ENCODE measurements around the gene ZSCAN5C. TPM values are rescaled to one million over a fixed set of nuclear protein-coding genes. Genes with fewer than 3 reads are reported as not detected.
"Not testable (repeated sequence)": the region's sequence is repeated elsewhere in the genome, so short reads cannot be mapped to it uniquely, and the experiment has no call there.

ZSCAN5C gene
- total RNA-seq, 1 experiment from 2014 or later, result not detected

DNA sequence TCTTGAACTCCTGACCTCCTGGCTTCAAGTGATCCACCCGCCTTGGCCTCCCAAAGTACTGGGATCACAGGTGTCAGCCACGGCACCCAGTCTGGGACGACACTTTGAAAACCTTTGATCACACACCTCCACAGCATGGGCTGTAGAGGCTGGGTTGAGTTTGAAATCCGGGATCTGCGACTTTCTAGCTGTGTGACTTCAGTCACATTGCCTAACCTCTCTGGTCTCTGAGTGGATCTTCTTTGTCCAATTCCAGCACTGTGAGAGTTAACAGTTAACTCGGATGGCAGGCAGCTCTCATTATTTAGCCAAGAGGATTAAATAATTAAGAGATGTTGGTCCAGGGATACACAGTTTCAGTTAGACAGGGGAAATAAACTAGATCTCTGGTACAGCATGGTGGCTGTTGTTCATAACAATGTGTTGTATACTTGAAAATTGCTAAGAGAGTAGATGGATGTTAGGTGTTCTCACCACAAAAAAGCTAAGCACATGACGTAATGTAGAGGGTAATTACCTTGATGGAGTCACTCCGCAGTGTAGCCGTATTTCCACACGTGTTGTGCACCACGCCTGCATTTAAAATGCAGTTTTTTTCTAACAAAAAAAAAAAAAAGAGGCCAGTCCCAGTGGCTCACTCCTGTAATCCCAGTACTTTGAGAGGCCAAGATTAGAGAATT lies 24.4 kb upstream of the ZSCAN5C start:
- DNase-seq (ENCODE audit: low read depth), result no peak
- in situ Hi-C loops (cut with HindIII; ENCODE audit: low pct_unique_long_range_greater_than_20kb, low sequenced_read_pairs), result no loop called here

DNA sequence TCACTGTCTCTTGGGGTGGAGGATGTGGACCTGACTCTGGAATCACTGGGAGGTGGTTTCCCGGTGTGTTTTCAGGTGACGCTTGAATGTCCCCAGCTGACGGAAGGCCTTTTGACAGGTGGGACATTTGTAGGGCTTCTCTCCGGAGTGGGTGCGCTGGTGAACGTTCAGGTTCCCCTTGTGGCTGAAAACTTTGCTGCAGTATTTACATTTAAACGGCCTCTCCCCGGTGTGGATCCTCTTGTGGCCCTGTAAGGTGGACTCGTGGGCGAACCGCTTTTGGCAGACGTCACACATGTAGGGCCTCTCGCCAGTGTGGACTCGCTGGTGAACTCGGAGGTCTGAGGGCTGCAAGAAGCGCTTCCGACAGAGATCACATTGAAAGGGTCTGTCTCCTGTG lies 12.3 kb upstream of the ZSCAN5C start:
- in situ Hi-C loops (cut with HindIII; ENCODE audit: low pct_unique_long_range_greater_than_20kb, low sequenced_read_pairs), result no loop called here
- DNase-seq (ENCODE audit: low read depth), result no peak

DNA sequence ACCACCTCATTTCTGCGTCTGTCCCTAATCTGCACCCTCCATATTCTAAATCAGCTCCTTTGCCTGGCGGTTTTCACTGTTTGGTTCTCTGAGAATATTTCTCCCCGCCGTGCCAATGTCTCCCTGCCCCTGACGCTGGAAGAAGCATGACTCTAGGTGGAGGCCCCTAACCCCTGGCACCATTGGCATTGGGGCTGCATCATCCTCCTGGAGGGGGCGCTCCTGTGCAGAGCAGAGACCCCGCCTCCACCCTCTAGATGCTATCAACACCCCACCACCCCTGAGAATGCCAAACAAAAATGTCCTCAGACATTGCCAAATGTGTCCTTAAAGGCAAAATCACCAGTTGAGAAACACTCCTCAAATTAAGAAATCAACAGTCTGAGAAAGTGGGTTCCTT lies 11.0 kb upstream of the ZSCAN5C start:
- in situ Hi-C loops (cut with HindIII; ENCODE audit: low pct_unique_long_range_greater_than_20kb, low sequenced_read_pairs), result no loop called here
- no peak for DNase-seq (ENCODE audit: low read depth)

DNA sequence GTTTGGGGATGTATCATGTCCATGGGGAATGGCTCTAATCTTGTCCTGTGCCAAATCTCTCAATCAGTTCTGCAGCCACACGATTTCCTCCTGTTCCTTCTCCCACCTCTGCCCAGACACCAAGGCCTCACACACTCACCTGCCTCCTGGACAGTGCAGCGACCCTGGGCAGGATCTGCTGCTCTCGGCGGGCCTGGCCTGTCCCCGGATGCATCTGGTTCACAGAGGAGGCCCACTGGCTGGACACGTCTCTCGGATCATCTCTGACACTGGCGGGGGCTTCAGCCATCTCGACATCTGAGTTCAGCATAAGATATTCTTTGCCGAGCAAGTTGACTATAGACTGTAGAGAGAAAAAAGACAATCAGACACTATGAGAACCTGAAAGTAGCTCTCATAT lies 10.4 kb upstream of the ZSCAN5C start:
- in situ Hi-C loops (cut with HindIII; ENCODE audit: low pct_unique_long_range_greater_than_20kb, low sequenced_read_pairs), result no loop called here
- no peak for DNase-seq (ENCODE audit: low read depth)

DNA sequence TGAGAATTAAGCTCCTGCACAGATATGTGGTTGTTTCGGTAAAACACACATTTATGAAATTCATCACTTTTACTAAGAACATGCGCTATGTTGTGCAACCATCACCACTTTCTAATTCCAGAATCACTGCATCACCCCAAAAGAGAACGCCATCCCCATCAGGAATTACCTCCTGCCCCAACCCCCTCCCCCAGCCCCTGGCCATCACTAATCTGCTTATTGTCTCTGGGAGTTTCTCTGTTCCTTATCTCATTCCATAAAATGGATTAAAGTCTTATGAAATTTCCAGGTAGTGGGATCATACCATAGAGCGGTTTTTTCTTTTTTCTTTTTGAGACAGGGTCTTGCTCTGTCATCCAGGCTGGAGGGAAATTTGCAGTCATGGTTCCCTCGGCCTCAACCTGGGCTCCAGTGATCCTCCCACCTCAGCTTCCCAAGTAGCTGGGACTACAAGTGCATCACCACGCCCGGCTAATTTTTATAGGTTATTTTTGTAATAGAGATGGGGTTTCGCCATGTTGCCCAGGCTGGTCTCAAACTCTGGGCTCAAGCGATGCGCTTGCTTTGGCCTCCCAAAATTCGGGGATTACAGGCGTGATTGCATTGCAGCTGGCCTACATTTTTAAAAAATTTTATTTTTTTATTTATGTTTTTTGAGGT lies 8.0 kb upstream of the ZSCAN5C start:
- in situ Hi-C loops (cut with HindIII; ENCODE audit: low pct_unique_long_range_greater_than_20kb, low sequenced_read_pairs), result no loop called here
- no peak for DNase-seq (ENCODE audit: low read depth)

DNA sequence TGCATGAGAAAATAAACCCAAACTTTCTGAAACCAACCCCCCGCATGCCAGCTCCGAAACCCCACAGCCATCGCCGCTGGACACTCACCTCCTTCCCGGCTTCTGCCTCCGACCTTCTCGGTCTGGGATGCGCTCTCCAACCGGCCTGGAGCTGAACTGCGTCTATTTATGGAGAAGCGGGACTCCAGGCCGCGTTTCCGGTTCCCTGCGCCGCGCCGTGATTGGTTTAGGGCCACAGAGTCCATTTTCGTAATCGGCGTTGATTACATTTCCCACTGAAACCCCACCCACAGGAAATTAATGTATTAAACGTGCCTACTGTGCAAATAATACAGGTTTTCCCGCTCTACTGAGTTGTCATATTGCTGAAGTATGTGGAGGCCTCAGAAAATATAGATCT lies 4.4 kb upstream of the ZSCAN5C start, which contains the start of gene ZSCAN5B:
Gene ZSCAN5B (minus strand): TSS at position 138 of the 400 bp plus-strand sequence. CDS start 4,731 bp downstream, outside the sequence.
- in situ Hi-C loops (cut with HindIII; ENCODE audit: low pct_unique_long_range_greater_than_20kb, low sequenced_read_pairs); DNase-seq (ENCODE audit: low read depth): not testable (repeated sequence)

DNA sequence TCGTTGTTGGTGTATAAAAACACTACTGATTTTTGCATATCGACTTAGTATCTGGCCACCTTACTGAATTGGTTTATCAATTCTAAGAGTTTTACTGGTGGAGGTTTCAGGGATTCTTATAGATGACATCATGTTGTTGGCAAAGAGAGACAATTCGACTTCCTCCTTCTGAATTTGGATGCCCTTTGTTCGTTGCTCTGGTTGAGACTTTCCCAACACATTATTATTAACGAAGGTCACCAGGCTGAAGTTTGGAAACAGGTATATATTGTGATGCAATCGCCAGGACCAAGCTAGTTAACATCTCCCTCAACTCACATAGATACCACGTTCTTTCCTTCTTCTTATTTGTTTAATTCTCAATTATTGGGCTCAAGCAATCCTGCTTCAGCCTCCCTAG lies 2.4 kb upstream of the ZSCAN5C start:
- no peak for DNase-seq (ENCODE audit: low read depth)
- in situ Hi-C loops (cut with HindIII; ENCODE audit: low pct_unique_long_range_greater_than_20kb, low sequenced_read_pairs), result no loop called here

DNA sequence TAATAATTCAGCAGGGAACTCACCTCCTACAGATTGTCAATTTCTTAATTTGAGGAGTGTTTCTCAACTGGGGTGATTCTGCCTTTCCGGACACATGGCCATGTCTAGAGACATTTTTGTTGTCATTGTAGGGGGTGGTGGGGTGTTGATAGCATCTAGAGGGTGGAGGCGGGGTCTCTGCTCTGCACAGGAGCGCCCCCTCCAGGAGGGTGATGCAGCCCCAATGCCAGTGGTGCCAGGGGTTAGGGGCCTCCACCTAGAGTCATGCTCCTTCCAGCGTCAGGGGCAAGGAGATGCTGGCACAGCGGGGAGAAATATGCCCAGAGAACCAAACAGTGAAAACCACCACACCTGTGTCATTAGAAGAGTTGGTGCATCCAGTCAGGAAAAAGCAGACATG lies 5.5 kb downstream of the ZSCAN5C start:
- in situ Hi-C loops (cut with HindIII; ENCODE audit: low pct_unique_long_range_greater_than_20kb, low sequenced_read_pairs); DNase-seq (ENCODE audit: low read depth): not testable (repeated sequence)

DNA sequence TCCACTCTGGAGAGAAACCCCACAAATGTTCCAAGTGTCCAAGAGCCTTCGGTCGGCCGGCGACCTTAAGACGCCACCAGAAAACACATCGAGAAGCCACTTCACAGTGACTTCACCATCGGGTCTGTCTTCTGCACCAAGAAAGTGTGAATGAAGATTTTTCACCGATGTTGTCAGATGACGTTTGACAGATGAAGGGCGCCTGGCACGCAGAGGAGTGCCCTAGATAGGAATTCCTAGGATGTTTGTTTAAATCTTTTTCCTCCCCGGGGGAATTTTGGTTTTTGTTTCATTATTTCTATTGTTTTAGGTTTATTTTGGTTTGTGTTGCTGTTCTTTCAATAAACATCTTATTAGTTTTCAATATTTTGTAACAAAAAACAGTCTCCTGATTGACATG lies 7.0 kb downstream of the ZSCAN5C start:
- no peak for DNase-seq (ENCODE audit: low read depth)
- in situ Hi-C loops (cut with HindIII; ENCODE audit: low pct_unique_long_range_greater_than_20kb, low sequenced_read_pairs), result no loop called here

DNA sequence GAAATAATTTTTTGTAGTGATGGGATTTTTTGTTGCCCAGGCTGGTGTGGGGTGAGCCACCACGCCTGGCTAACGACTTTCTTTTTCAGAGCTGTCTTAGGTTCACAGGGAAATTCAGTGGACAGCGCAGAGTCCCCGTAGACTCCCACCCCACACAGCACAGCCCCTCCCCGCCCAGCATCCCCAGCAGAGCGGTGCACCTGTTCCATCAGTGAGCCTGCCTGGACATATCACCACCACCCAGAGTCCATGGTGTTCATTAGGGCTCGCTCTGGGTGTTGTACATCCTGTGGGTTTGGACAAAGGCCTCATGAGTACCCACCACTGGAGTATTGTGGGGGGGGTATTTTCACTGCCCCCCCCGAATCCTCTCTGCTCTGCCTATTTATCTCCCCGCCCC lies 8.0 kb downstream of the ZSCAN5C start:
- DNase-seq (ENCODE audit: low read depth); in situ Hi-C loops (cut with HindIII; ENCODE audit: low pct_unique_long_range_greater_than_20kb, low sequenced_read_pairs): not testable (repeated sequence)

DNA sequence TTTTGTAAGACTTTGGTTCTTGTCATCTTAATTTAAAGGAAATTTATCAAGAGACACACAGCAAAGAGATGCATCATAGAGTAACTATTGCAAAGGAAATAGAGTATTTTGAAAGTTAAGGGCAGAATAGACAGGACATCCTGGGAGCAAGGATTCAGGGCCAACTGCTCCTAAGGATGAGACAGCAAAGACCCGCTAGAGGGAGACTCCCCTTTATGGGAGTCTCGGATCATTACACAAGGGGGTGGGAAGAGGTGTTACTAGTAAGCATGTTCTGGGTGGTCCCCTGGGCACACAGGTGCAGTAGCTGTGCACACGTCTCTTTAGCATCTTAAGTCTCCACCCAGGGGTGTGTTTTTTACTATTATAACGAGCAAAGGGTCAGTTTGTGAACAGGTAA lies 9.6 kb downstream of the ZSCAN5C start:
- in situ Hi-C loops (cut with HindIII; ENCODE audit: low pct_unique_long_range_greater_than_20kb, low sequenced_read_pairs), result no loop called here
- no peak for DNase-seq (ENCODE audit: low read depth)

DNA sequence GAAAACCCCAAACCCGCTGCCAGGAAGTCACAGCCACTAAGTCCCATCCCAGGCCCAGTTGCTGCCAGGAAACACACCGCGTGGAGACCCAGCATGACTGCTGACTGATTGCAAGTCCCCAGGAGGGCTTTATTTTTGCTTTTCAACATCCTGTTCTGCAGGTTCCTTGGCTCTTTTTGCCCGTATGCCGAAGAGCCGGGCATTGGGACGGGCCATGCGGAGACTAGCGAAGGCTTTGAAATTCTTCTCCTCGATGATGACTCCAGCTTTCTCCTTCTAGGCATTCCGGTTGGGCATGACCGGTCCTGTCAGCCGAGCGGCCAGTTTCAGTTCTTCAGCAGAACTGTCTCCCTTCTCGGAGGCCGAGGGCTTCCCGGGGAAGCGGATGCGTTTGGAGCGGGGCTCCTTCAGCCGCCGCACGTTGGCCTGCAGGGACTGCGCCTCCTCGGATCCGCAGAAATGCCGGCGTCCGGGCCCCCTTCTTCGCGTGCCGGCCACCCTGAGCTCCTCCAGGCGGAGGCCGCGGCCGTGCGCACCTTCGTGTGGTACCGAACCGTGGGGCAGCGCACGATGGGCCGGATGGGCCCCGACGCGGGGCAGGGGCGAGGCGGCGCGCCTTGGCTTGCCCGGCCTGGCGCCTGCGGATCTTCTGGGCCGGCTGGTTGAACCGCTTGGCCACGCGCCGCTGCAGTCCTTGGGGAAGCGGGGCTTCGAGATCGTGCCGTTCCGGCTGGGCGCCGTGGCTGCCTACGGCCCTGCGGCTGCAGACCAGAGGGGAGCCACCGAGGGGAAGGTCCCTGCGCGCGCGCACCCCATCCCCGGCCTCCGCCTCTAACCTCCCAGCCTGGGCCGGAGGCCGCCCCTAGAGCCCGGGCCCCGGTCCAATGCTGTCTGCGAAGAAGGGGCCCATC lies 15.2 kb downstream of the ZSCAN5C start:
- in situ Hi-C loops (cut with HindIII; ENCODE audit: low pct_unique_long_range_greater_than_20kb, low sequenced_read_pairs), result no loop called here
- DNase-seq (ENCODE audit: low read depth), result no peak

DNA sequence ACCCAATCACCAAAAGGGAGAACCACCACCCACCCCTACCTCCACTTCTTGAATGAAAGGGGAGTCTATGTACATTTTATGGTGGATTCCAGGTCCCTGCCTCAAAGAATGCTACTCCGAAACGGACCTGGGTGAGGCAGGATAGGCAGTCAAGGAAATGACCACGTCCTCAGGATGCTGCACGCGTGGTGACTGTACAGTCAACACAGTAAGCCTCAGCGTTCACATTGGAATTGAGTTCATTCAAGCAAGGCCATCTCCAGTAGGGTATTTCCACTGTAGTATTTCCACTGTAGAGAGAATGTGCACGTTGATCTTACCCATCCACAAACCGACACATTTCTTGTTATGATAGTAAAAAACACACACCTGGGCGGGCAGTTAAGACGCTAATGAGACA lies 16.9 kb downstream of the ZSCAN5C start:
- no peak for DNase-seq (ENCODE audit: low read depth)
- in situ Hi-C loops (cut with HindIII; ENCODE audit: low pct_unique_long_range_greater_than_20kb, low sequenced_read_pairs), result no loop called here

DNA sequence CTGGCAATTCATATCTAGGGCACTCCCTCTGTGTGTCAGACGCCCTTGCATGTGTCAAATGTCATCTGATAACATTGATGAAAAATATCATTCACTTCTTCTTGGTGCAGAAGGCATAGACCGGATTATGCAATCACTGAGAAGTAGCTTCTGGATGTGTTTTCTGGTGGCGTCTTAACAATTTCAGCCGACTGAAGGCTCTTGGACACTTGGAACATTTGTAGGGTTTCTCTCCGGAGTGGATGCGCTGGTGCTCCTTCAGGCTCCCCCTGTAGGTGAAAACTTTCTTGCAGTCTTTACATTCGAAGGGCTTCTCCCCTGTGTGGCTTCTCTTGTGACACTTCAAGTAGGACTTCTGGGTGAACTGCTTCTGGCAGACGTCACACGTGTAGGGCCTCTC lies 19.4 kb downstream of the ZSCAN5C start:
- in situ Hi-C loops (cut with HindIII; ENCODE audit: low pct_unique_long_range_greater_than_20kb, low sequenced_read_pairs); DNase-seq (ENCODE audit: low read depth): not testable (repeated sequence)

DNA sequence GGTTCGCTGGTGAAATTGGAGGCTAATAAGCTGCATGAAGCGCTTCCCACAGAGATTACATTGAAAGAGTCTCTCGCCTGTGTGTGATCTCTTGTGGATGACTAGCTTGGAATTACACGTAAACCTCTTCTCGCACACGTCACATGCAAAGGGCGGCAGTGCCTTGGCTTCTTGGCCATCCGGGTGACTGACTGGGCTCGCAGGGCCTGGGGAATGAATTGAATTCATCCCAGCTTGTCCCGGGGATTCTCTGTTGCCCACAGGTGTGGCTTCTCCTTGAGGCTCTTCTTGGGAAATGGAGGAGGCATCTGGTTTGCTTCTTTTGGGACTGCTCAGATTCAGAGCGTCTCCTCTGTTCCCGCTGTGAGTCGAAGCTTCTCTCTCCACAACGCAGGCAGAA lies 19.8 kb downstream of the ZSCAN5C start:
- in situ Hi-C loops (cut with HindIII; ENCODE audit: low pct_unique_long_range_greater_than_20kb, low sequenced_read_pairs), result no loop called here

DNA sequence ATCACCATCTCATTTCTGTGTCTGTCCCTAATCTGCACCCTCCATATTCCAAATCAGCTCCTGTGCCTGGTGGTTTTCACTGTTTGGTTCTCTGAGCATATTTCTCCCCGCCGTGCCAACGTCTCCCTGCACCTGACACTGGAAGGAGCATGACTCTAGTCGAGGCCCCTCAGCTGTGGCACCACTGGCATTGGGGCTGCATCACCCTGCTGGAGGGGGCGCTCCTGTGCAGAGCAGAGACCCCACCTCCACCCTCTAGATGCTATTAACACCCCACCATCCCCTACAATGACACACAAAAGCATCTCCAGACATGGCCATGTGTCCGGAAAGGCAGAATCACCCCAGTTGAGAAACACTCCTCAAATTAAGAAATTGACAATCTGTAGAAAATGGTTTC lies 20.8 kb downstream of the ZSCAN5C start:
- in situ Hi-C loops (cut with HindIII; ENCODE audit: low pct_unique_long_range_greater_than_20kb, low sequenced_read_pairs), result no loop called here

More for the DNA sequence above, 19.8 kb downstream of the ZSCAN5C start:
- DNase-seq (ENCODE audit: low read depth), result no peak

DNA sequence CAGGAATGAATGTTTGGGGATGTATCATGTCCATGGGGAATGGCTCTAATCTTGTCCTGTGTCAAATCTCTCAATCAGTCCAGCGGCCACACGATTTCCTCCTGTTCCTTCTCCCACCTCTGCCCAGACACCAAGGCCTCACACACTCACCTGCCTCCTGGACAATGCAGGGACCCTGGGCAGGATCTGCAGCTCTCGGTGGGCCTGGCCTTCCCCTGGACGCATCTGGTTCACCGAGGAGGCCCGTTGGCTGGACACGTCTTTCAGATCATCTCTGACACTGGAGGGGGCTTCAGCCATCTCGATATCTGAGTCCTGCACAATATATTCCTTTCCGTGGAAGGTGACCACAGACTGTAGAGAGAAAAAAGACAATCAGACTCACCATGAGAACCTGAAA lies 21.4 kb downstream of the ZSCAN5C start:
- in situ Hi-C loops (cut with HindIII; ENCODE audit: low pct_unique_long_range_greater_than_20kb, low sequenced_read_pairs), result no loop called here
- no peak for DNase-seq (ENCODE audit: low read depth)

More for the DNA sequence above, 20.8 kb downstream of the ZSCAN5C start:
- DNase-seq (ENCODE audit: low read depth), result no peak

DNA sequence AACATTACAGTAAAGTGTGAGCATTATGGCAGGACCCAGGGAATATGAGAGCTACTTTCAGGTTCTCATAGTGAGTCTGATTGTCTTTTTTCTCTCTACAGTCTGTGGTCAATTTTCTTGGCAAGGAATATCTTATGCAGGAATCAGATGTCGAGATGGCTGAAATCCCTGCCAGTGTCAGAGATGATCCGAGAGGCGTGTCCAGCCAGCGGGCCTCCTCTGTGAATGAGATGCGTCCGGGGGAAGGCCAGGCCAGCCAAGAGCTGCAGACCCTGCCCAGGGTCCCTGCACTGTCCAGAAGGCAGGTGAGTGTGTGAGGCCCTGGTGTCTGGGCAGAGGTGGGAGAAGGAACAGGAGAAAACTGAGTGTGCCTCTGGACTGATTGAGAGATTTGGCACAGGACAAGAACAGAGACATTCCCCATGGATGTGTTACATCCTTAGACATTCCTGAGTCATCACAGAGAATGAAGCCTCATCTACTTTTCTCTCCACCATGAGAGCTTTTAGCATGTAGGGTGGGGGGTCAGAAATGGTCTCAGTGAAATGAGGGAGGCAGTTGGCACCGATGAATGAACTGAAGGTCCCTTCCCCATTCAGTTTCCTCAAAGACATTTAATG lies 43.2 kb downstream of the ZSCAN5C start:
- in situ Hi-C loops (cut with HindIII; ENCODE audit: low pct_unique_long_range_greater_than_20kb, low sequenced_read_pairs), result no loop called here
- DNase-seq (ENCODE audit: low read depth), result no peak
